Pons (tissue), 1 donor: ENCODE data around the gene GLIPR1L2.
"Not testable (repeated sequence)": the region's sequence is repeated elsewhere in the genome, so short reads cannot be mapped to it uniquely, and the experiment has no call there.

Source experiments
- DNase-seq: peaks from one replicate; pipeline ENCODE4 v3.0.0-alpha.2; 2016; ENCODE audit warnings: low spot score

GLIPR1L2 gene

GRCh38 chr12:75437564-75437963 lies 46.7 kb downstream of the GLIPR1L2 start:
- peak; percentile 5 for DNase-seq

- DNase-seq = no peak
These were observed 47.3 kb downstream of the GLIPR1L2 start for GRCh38 chr12:75438059-75438754.

DNA sequence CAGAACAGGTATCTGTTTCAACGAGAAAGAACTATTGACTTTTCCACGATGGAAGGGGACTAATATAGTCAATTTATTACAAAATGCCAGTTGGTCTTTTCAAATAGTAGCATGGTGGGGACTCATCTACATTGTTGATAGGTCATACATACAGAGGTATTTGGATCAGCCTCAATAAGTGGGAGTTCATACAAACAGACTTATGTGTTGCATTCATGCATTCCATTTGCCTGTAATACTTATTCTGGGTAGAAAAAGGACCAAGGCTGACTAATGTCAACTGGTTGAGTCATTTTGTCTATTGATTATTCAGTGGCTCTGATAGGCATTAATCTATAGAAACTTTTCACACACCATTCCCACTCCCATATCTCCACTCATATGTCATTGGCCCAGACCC lies 48.2 kb downstream of the GLIPR1L2 start:
- DNase-seq = no peak

DNA sequence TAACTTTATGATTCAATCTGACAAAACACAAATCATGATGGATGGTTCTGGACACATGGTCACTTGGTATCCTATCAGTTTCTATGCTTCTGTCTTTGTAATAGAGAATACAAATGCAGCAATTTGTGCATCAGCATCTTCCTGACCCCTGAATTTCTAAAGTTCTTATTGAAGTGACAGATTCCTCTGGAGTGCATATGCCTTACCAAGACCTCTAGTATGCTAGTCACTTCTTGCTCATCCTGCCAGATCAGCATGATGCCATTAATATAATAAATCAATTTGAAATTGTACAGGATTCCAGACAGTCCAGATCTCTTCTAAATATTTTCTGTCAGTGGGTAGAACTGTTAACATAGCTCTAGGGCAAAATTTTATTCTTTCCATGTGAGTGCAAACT lies 49.0 kb downstream of the GLIPR1L2 start:
- DNase-seq = no peak

DNA sequence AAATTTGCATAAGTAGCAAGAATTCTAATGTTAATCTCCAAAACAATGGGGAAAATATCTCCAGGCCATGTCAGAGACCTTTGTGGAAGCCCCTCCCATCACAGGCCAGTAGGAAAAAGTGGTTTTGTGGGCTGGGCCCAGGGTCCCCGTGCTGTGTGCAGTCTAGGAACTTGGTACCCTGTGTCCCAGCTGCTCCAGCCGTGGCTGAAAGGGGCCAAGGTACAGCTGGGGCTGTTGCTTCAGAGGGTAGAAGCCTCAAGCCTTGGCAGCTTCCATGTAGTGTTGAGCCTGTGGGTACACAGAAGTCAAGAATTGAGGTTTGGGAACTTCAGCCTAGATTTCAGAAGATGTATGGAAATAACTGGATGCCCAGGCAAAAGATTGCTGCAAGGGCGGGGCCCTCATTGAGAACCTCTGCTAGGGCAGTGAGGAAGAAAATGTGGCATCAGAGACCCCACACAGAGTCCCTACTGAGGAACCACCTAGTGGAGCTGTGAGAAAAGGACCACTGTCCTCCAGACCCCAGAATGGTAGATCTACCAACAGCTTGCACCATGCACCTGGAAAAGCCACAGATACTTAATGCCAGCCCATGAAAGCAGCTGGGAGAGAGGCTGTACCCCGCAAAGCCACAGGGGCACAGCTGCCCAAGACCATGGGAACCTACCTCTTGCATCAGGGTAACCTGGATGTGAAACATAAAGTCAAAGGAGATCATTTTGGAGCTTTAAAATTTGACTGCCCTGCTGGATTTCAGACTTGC lies 51.0 kb downstream of the GLIPR1L2 start:
- DNase-seq = not testable (repeated sequence)

GRCh38 chr12:75442454-75442853 lies 51.6 kb downstream of the GLIPR1L2 start:
- DNase-seq = not testable (repeated sequence)

GRCh38 chr12:75443709-75444108 lies 52.8 kb downstream of the GLIPR1L2 start:
- no peak for DNase-seq

GRCh38 chr12:75444429-75445136 lies 53.7 kb downstream of the GLIPR1L2 start:
- DNase-seq = no peak

GRCh38 chr12:75445137-75445507 lies 54.2 kb downstream of the GLIPR1L2 start:
- DNase-seq = not testable (repeated sequence)

DNA sequence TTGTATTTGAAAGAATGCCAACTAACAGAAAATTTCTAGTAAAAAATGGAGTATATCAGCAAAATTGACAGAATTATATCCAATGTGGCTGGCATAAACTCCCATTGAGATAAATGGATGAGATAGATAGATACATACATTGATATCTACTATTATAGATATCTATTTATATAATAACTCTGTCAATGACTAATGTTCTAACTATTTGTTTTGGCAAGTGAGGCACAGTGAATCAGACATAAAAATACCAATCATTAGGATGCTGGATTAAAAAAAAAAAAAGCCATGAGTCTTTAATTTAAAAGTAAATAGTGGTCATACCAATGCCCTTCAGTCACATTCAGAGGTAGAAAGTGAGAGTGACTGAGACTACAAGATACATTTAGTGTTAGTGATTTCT lies 56.0 kb downstream of the GLIPR1L2 start:
- DNase-seq = no peak

GRCh38 chr12:75447691-75448393 lies 57.0 kb downstream of the GLIPR1L2 start:
- DNase-seq = no peak

- no peak for DNase-seq
These were observed 61.9 kb downstream of the GLIPR1L2 start for GRCh38 chr12:75452675-75453330.

GRCh38 chr12:75455839-75456238 lies 65.0 kb downstream of the GLIPR1L2 start:
- DNase-seq = no peak

GRCh38 chr12:75457191-75457590 lies 66.3 kb downstream of the GLIPR1L2 start:
- DNase-seq = no peak

- not testable (repeated sequence) for DNase-seq
These were observed 67.0 kb downstream of the GLIPR1L2 start for GRCh38 chr12:75457866-75458265.

DNA sequence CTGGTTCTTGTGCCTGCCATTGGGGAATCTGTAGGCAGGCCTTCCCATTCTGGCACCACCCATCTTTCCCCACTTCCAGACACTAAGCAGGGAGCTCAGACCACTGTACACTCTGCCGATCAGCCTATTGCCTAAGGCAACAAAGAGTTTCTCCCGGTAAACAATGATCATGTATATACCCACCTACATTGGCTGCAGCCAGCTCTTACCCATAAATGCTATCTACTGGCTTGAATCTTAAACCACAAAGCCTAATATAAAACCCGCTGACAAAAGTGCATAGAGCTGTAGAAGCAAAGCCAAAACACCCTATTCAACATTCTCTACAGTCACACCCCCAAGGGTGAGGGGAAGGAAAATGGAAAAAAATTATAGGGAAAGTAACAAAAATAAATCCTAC lies 68.9 kb downstream of the GLIPR1L2 start:
- no peak for DNase-seq

- DNase-seq = no peak
These were observed 69.3 kb downstream of the GLIPR1L2 start for GRCh38 chr12:75460204-75460603.

GRCh38 chr12:75471902-75472890 lies 81.3 kb downstream of the GLIPR1L2 start:
- peak; percentile 69 for DNase-seq

- no peak for DNase-seq
These were observed 83.2 kb downstream of the GLIPR1L2 start for GRCh38 chr12:75474116-75474515.

- DNase-seq = no peak
These were observed 85.2 kb downstream of the GLIPR1L2 start for GRCh38 chr12:75476071-75476470.

DNA sequence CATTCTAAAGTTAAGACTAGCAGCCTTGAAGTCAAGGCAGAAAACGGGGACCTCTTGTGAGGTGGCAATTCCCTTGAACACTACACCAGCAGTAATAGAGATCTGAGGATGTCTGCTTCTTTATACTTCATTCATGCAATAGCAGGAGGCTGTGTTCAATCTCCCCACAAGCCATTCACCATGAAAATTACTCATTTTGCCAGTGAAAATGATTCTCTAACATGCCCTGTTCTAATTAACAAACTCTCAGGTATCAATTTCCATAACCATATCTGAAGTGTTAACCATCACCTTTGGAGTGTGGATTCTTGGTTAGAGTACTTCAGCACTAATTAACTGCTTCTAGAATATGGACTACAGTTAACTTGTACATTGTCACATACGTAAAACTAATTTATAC lies 86.2 kb downstream of the GLIPR1L2 start:
- no peak for DNase-seq
